ENCODE data around the gene CDC42BPB. TPM values are rescaled to one million over a fixed set of nuclear protein-coding genes. Genes with fewer than 3 reads are reported as not detected.

Gene CDC42BPB
- total RNA-seq, 1 donor from 2014 or later = 55.0 TPM

DNA sequence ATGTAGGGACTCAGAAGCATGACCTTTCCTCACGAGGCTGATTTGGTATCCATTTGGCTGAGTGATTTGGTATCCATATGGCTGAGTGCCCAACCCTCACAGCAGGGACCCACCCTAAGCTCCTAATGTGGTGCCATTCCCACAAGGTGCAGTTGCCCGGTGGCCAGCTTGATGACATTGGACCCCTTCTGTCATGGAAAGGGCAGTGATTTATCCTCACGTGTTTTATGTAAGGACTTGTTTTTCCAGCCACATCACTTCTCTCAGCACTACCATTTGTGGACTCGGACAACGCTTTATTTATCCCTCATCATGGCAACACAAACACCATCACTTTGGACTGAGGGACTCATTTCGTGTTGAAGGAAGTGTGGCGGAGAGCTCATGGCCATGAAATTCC is 8.5 kb upstream of the CDC42BPB start:
- Histone ChIP-seq H3K36me3 (ENCODE audit: control insufficient read depth, insufficient read depth, low read length) (no peaks in the 10 kb centered on the region), H3K27me3 (ENCODE audit: control insufficient read depth, insufficient read depth, low read length) (no peaks in the 10 kb centered on the region), H3K4me3 (ENCODE audit: low read depth, low read length) (no peak overlapping the region)
- TF ChIP-seq, protein P1, sequence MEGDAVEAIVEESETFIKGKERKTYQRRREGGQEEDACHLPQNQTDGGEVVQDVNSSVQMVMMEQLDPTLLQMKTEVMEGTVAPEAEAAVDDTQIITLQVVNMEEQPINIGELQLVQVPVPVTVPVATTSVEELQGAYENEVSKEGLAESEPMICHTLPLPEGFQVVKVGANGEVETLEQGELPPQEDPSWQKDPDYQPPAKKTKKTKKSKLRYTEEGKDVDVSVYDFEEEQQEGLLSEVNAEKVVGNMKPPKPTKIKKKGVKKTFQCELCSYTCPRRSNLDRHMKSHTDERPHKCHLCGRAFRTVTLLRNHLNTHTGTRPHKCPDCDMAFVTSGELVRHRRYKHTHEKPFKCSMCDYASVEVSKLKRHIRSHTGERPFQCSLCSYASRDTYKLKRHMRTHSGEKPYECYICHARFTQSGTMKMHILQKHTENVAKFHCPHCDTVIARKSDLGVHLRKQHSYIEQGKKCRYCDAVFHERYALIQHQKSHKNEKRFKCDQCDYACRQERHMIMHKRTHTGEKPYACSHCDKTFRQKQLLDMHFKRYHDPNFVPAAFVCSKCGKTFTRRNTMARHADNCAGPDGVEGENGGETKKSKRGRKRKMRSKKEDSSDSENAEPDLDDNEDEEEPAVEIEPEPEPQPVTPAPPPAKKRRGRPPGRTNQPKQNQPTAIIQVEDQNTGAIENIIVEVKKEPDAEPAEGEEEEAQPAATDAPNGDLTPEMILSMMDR (IDR thresholded peaks at IDR 0.05; ENCODE audit: insufficient read depth, low read length, severe bottlenecking) = no peak
- no peak for DNase-seq (ENCODE audit: low read depth)
- peak; percentile 58 for FAIRE-seq

DNA sequence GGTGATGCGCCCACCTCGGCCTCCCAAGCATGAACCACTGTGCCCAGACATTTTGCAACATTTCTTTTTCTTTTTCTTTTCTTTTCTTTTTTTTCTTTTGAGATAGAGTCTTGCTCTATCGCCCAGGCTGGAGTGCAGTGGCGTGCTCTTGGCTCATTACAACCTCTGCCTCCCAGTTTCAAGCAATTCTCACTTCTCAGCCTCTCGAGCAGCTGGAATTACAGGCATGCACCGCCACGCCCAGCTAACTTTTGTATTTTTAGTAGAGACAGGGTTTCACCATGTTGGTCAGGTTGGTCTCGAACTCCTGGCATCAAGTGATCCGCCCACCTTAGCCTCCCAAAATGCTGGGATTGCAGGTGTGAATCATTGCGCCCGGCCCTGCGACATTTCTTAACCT is 7.6 kb upstream of the CDC42BPB start:
- TF ChIP-seq, protein P1 (IDR thresholded peaks at IDR 0.05; ENCODE audit: insufficient read depth, low read length, severe bottlenecking) = no peak
- DNase-seq (ENCODE audit: low read depth) = no peak
- no peak for FAIRE-seq
- Histone ChIP-seq H3K4me3 (ENCODE audit: low read depth, low read length) (no peak overlapping the region), H3K36me3 (ENCODE audit: control insufficient read depth, insufficient read depth, low read length) (no peaks in the 10 kb centered on the region), H3K27me3 (ENCODE audit: control insufficient read depth, insufficient read depth, low read length) (no peaks in the 10 kb centered on the region)

DNA sequence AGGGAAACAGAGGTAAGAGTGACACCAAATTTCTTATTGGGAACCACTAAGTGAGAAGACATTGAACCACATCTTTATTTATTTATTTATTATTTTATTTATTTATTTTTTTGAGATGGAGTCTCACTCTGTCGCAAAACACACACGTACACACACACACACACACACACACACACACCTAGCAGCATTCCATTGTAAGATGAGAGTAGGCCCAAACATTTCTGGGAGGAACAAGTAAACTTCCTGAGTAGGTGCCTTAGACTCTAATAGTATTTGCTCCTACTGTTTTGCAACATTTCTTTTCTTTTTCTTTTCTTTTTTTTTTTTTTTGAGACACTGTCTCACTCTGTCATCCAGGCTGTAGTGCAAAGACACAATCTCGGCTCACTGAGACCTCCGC is 7.1 kb upstream of the CDC42BPB start:
- no peak for DNase-seq (ENCODE audit: low read depth)
- TF ChIP-seq, protein P1 (IDR thresholded peaks at IDR 0.05; ENCODE audit: insufficient read depth, low read length, severe bottlenecking) = no peak
- FAIRE-seq = no peak

DNA sequence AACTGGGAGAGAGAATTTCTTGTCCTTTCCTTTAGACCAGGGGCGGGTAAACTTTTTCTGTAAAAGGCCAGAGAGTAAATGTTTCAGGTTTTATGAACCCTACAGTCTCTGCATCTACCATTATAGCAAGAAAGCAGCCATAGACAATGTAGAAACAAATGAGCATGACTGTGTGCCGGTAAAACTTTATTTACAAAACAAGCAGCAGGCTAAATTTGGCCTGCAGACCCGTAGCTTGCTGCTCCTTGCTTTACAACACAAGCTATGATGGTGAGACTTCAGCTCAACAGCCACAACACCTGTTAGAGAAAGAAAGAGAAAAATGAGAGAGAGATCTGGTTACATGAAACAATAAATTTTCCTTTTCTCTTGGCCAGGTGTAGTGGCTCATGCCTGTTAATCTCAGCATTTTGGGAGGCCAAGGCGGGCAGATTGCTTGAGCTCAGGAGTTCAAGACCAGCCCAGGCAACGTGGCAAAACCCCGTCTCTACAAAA is 4.2 kb upstream of the CDC42BPB start:
- no peaks in the 10 kb centered on the region for H3K36me3 ChIP-seq (ENCODE audit: control insufficient read depth, insufficient read depth, low read length)
- no peak overlapping the region for H3K4me3 ChIP-seq (ENCODE audit: low read depth, low read length)
- FAIRE-seq (no peak), DNase-seq (ENCODE audit: low read depth) (no peak)
- TF ChIP-seq, protein P1 (IDR thresholded peaks at IDR 0.05; ENCODE audit: insufficient read depth, low read length, severe bottlenecking) = no peak
- no peaks in the 10 kb centered on the region for H3K27me3 ChIP-seq (ENCODE audit: control insufficient read depth, insufficient read depth, low read length)

More for the DNA sequence above, 7.1 kb upstream of the CDC42BPB start:
- H3K27me3 ChIP-seq (ENCODE audit: control insufficient read depth, insufficient read depth, low read length) = no peaks in the 10 kb centered on the region
- no peaks in the 10 kb centered on the region for H3K36me3 ChIP-seq (ENCODE audit: control insufficient read depth, insufficient read depth, low read length)
- H3K4me3 ChIP-seq (ENCODE audit: low read depth, low read length) = no peak overlapping the region

DNA sequence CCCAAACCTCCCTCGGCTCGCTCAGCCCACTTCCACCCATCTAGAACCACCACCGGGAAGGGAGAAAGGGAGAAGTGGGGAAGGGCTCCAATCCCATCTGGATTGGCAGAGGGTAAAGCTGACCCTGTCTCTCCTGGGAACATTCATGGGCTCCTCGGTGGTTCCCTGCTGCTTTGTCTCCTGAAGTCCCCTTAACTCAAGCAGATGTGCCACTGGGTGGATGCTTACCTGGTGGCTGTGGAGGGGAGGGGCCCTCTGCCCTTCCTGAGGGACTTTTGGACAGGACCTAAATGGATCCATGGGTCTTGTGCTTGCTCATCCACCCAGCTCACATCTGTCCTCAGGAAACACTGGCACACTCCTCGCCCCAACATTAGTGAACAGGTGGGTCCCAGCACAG is 2.2 kb upstream of the CDC42BPB start:
- Histone ChIP-seq H3K36me3 (ENCODE audit: control insufficient read depth, insufficient read depth, low read length) (peaks cover 3% of the 10 kb centered on the region), H3K4me3 (ENCODE audit: low read depth, low read length) (no peak overlapping the region), H3K27me3 (ENCODE audit: control insufficient read depth, insufficient read depth, low read length) (no peaks in the 10 kb centered on the region)
- DNase-seq (ENCODE audit: low read depth) (no peak), FAIRE-seq (no peak)
- TF ChIP-seq, protein P1 (IDR thresholded peaks at IDR 0.05; ENCODE audit: insufficient read depth, low read length, severe bottlenecking) = no peak

Measured in bronchial epithelial cell (primary cell).